ENCODE data around the gene ATG16L2.

- no peak for TF ChIP-seq CTCF (IDR thresholded peaks at IDR 0.05 in 4 of 5, conservative IDR thresholded peaks at IDR 0.05 in 1 of 5)
- TF ChIP-seq POLR2A (IDR thresholded peaks at IDR 0.05): no peak
Measured at GRCh38 chr11:72776117-72776843, 37.9 kb upstream of the ATG16L2 start.
